ENCODE measurements around the gene MINDY2.

Gene MINDY2, protein sequence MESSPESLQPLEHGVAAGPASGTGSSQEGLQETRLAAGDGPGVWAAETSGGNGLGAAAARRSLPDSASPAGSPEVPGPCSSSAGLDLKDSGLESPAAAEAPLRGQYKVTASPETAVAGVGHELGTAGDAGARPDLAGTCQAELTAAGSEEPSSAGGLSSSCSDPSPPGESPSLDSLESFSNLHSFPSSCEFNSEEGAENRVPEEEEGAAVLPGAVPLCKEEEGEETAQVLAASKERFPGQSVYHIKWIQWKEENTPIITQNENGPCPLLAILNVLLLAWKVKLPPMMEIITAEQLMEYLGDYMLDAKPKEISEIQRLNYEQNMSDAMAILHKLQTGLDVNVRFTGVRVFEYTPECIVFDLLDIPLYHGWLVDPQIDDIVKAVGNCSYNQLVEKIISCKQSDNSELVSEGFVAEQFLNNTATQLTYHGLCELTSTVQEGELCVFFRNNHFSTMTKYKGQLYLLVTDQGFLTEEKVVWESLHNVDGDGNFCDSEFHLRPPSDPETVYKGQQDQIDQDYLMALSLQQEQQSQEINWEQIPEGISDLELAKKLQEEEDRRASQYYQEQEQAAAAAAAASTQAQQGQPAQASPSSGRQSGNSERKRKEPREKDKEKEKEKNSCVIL

DNA sequence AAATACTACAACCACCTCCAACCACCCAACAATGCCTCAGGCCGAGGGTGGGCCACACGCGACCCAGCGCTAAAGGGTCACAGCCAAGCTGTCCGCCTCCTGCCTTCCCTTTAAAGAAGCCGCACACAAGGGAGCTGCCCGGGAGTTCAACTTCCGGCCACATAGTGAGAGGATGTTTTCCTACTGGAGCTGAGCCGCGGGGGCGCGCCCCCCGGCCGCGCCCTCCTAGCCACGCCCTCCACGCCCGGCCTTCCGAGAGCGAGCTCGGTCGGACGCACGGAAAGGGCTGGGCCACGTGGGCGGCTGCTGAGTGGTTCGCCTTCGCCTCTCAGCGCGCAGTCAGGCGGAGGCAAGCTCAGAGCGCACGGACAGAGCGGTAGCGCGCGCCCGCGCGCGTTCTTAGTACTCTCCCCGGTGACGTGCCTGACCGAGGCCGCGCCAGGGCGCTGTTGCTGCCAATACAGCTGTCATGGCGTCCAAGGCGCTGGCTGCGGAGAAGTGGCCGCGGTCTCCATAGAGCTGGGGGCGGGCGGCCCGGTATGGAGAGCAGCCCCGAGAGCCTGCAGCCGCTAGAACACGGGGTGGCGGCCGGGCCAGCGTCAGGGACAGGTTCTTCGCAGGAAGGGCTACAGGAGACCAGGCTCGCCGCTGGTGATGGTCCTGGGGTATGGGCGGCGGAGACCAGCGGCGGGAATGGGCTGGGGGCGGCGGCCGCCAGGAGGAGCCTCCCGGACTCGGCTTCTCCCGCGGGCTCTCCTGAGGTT, at the start of gene MINDY2:
TSS of gene MINDY2 (plus strand) at position 446 of the 764 bp plus-strand sequence. CDS start at position 540, 94 bp downstream.
- peak; percentile 94 to 95 for DNase-seq (ENCODE audit: low read depth in 2 of 2)

DNA sequence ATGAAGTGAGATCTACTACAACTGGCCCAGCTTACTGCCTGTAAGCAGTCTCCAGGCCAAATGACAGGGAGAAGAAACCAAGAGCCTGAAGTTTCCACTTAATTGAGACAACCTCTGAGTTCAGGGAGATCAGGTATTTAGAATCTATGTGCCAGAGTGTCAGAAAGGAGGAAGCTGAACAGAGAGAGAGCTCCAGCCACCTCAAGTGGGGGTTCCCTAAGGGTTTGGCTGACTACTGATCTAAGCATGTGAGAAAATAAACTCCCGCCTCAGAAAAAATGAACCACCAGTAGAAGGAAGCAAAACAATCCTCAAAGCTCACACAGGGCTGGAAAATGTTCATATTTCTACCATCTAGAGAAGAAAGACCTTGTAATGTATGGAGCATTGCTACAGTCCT, 46.6 kb upstream of the MINDY2 start:
- DNase-seq (ENCODE audit: low read depth in 2 of 2): no peak

- no peak for DNase-seq (ENCODE audit: low read depth in 2 of 2)
Observed at GRCh38 chr15:58726867-58727266, 44.2 kb upstream of the MINDY2 start.

DNA sequence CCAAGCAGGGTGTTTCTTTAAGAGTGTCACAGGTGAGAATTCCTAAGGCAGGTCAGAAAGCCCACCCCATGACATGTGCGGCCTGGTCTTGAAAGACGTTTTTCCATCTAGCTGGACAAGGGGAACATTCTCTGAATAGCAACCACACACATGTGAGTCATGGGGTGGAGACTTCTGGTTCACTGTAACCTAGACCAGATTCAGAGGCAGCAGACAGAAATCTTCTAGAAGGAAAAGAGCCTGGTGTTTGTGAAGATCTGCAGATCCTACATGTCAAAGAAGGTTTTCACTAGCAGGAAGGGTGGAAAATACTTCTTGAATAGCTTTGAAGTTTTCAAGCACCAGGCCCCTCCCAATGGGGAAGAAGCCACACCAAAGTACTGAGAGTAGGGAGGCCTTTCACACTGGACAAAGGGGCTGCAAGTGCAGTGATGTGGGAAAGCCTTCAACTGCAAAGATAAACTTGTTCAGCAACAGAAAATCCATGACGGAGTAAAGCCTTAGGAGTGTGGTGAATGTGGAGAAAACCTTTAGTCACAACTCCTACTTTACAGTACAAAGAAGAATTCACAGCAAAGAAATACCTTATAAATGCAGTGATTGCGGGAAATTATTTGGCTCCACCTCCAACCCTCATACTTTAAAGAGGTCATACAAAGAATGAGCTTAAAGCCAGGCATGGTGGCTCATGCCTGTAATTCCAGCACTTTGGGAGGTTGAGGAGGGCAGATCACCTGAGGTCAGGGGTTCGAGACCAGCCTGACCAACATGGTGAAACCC, 39.2 kb upstream of the MINDY2 start:
- DNase-seq (ENCODE audit: low read depth in 2 of 2): no peak

DNA sequence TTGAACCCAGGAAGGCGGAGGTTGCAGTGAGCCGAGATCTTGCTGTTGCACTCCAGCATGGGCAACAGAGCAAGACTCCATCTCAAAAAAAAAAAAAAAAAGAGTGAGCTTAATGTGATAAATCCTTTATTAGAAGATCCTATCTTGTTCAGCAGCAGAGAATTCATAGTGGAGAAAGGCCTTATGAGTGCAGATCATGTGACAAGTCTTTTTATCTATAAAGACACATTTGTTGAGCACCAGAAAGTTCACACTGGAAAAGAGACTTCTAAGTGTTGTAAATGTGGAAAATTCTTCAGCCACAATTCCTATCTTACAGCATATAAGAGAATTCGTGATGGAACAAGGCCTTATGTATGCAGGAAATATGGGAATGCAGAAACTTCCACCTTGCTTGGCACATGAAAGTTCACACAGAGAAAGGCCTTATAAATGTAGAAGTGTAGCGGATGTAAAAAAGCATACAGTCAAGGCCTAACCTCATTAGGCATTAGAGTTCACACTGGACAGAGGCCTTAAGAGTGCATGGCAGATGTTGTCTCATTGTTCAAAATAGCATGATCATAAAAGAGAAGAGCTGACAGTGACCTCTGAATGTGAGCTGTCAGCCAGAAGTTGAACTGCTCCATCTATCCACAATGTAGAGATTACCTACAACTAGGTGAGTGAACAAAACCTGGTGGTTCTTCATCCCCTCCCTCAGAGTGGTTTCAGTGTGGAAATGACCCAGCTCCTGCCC, 38.3 kb upstream of the MINDY2 start:
- no peak for DNase-seq (ENCODE audit: low read depth in 2 of 2)

GRCh38 chr15:58734859-58735258, 36.2 kb upstream of the MINDY2 start:
- DNase-seq (ENCODE audit: low read depth in 2 of 2): no peak

- DNase-seq (ENCODE audit: low read depth in 2 of 2): no peak
Observed at GRCh38 chr15:58736018-58736643, 35.0 kb upstream of the MINDY2 start.

DNA sequence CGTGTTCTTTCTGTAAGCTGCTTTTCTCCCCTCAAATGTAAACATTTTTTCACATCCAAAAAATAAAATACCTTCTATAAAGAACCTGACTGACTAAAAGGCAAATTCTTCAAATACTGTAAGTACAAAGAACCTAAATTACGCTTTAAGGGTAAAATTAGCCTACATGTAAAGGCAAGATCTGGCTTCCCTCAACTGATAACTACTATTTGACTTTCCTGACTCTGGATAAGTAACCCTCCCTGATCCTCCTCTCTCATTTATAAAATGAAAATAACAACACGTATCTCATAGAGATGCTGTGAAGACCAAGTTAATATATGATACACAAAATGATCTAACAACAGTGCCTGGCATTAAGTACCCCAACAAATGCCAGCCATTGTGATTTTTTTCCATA, 33.8 kb upstream of the MINDY2 start:
- DNase-seq (ENCODE audit: low read depth in 2 of 2): no peak

GRCh38 chr15:58738046-58738707, 32.9 kb upstream of the MINDY2 start:
- DNase-seq (ENCODE audit: low read depth in 2 of 2): no peak

DNA sequence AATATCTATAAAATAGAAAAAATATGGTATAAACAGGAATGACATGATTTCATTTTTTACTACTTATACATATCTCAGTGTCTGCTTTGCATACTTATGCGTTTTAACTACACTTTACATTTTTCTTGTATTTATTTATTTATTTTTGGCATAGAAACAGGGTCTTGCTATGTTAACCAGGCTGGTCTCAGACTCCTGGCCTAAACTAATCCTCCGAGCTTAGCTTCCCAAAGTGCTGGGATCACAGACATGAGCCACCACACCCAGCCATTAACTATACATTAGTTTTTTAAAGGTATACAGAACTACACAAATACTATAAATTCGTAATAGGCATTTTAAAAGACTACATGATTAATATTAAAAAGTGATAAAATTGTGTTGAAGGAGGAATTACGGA, 30.7 kb upstream of the MINDY2 start:
- no peak for DNase-seq (ENCODE audit: low read depth in 2 of 2)

GRCh38 chr15:58741032-58741431, 30.1 kb upstream of the MINDY2 start:
- no peak for DNase-seq (ENCODE audit: low read depth in 2 of 2)

GRCh38 chr15:58742022-58742813, 28.9 kb upstream of the MINDY2 start:
- no peak for DNase-seq (ENCODE audit: low read depth in 2 of 2)

DNA sequence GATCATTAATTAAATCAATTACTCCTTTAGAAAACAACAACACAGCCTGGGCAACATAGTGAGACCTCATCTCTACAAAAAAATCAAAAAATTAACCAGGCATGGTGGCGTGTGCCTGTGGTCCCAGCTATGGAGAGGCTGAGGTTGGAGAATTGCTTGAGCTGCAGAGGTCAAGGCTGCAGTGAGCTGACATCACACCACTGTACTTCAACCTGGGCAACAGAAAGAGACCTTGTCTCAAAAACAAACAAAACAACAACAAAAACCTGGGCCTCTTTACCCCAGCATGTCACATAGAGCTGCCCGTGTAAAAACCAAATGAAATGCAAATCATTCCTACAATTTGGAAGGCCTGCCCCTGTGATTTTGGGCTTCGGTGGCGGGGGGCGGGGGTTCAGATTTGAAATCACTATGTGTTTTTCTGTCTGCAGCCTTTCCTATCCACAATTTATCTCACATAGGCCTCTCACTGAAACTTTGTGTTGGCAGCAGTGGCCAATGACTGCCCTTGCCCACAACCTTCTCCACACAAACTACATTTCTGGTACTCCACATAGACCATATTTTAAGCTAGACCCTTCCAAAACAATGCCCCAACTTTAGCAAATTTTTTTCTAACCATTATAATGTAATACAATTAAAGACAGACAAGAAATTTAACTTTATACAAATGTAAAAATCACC, 28.1 kb upstream of the MINDY2 start:
- no peak for DNase-seq (ENCODE audit: low read depth in 2 of 2)

- DNase-seq (ENCODE audit: low read depth in 2 of 2): no peak
Observed at GRCh38 chr15:58746174-58746573, 24.9 kb upstream of the MINDY2 start.

DNA sequence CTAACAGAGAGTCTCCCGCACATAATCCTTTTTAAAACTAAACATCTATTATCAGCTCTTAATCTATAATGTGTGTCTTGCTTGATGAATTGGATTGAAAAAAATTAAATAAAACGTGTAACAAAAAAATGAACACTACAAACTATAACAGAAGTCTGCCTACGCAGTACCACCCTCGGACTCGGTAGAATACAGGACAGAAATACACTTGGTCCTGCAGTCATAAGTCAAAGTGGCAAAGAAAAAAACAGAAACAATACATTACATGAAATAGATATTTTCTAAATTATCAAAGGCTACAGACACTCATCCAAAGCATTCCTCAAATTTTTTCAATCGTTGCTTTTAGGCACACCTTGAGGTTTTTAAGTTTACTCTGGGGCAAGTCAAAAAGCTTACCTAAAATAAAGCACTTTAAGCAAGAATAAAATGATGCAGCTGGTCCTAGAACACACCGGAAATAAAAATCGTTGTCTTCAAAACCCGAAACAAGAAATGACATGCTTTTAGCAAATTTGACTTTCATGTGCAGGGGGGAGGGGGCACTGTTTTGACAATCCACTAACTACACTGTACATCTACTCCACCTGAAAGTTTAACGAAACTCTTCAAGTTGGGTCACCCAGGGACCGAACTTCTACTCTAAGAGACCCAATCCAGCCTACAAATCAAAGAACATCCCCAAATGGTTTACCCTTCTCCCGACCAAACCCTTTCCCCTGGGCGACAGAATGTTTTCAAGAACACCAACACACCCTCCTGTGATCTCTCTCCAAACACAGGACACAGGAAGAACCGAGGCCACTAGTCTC, 22.9 kb upstream of the MINDY2 start:
- DNase-seq (ENCODE audit: low read depth in 2 of 2): peak in 1 of 2 donors; percentile 17

GRCh38 chr15:58748852-58749531, 22.1 kb upstream of the MINDY2 start:
- peak in 1 of 2 donors; percentile 16 for DNase-seq (ENCODE audit: low read depth in 2 of 2)

Data from stimulated activated CD4-positive, alpha-beta T cell treated with anti-CD3 and anti-CD28 coated beads, Interleukin-15, amount 100 ng/mL, for 48 hours (primary cell).